HL-60 (cell line): Measurements from ENCODE around the gene AP1S3.

Experiments used
- POLR2AphosphoS5 ChIP-seq: IDR thresholded peaks from 2 replicates; pipeline ENCODE4 v1.6.1; 2012; ENCODE audit warnings: low read depth
- TF ChIP-seq, protein P1 (sequence below): IDR thresholded peaks from one replicate; pipeline ENCODE4 v1.5.1; 2011; ENCODE audit warnings: low read length, control low read depth, inconsistent platforms; ENCODE audit not compliant: insufficient read depth

DNA sequence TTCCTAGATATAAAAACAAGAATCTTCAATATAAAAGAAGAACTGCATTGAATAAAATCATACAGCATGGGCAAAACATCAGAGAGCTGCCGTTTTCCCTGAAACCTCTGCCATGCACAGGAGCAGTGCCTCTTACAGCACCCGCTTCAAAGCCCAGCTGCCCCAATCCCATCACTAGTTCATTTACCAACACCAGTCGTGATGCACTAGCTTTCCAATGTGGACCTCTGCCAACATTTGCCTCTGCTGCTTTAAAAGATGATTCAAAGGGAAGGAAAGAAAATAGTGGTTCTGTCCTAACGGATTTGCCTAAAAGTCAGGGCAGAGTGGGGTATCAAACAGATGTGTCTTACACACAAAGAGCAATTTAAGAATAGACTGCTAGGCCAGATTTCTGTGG is 43.4 kb upstream of the AP1S3 start:
- TF ChIP-seq POLR2AphosphoS5 = no peak
- TF ChIP-seq, protein P1, sequence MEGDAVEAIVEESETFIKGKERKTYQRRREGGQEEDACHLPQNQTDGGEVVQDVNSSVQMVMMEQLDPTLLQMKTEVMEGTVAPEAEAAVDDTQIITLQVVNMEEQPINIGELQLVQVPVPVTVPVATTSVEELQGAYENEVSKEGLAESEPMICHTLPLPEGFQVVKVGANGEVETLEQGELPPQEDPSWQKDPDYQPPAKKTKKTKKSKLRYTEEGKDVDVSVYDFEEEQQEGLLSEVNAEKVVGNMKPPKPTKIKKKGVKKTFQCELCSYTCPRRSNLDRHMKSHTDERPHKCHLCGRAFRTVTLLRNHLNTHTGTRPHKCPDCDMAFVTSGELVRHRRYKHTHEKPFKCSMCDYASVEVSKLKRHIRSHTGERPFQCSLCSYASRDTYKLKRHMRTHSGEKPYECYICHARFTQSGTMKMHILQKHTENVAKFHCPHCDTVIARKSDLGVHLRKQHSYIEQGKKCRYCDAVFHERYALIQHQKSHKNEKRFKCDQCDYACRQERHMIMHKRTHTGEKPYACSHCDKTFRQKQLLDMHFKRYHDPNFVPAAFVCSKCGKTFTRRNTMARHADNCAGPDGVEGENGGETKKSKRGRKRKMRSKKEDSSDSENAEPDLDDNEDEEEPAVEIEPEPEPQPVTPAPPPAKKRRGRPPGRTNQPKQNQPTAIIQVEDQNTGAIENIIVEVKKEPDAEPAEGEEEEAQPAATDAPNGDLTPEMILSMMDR = no peak
